Amygdala (tissue), 56 donors: ENCODE data around the gene MRPL4.

Source experiments
- DNase-seq, 56 donors: peaks; one replicate each; lab custom pipeline; 2025; lab: John Stamatoyannopoulos, UW

The MRPL4 gene

DNA sequence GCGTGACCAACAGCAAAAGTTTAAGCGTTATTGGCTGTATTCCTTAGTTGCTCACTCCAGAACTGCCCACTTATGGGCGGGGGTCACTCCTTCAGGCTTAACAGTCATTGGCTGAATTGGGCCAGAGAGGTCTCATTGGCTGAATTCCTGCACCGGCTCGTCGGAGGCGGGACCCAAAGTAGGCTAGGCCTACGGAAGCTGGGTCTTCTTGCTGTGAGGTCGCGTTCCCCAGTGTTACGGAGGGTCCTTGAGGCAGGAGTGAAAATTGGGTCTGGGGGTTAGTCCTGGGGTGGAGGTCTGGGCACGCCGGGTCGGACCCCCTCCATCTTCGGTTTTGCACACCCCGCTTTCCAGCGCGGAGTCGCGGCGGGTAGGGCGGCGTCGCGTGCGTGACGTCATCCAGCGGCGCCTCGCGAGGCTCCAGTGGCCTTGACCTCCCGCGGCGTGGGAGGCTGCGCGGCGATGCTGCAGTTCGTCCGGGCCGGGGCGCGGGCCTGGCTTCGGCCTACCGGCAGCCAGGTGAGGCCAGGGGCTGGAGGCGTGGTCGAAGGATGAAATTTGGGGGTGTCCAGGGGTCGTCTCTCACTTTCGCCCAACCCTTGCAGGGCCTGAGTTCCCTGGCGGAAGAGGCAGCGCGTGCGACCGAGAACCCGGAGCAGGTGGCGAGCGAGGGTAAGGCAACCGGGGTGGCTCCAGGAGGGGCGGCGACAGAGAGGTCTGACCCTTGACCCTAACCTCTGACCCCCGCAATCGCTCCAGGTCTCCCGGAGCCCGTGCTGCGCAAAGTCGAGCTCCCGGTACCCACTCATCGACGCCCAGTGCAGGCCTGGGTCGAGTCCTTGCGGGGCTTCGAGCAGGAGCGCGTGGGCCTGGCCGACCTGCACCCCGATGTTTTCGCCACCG is at the start of gene MRPL4:
Gene MRPL4 (plus strand): TSS at position 423 of the 903 bp plus-strand sequence. CDS start 40 bp downstream, at position 463.
- peak; percentile 56 to 98 (median 94) for DNase-seq

GRCh38 chr19:10203686-10204085 is 48.3 kb upstream of the MRPL4 start:
- no peak for DNase-seq

DNA sequence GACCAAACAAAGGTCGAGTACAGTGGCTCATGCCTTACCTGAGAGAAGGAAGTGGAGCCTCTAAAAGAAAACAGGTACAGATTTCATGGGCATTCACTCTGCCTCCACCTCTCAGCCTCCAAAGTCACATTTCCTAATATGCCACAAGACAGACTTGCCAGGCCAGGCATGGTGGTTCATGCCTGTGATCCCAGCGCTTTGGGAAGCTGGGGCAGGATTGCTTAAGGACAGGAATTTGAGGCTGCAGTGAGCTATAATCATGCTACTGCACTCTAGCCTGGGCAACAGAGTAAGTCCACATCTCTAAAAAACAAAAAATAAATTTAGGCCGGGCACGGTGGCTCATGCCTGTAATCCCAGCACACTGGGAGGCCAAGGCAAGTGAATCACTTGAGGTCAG is 46.4 kb upstream of the MRPL4 start:
- no peak for DNase-seq

- DNase-seq: no peak
Observed at GRCh38 chr19:10206226-10206885, 45.7 kb upstream of the MRPL4 start.

DNA sequence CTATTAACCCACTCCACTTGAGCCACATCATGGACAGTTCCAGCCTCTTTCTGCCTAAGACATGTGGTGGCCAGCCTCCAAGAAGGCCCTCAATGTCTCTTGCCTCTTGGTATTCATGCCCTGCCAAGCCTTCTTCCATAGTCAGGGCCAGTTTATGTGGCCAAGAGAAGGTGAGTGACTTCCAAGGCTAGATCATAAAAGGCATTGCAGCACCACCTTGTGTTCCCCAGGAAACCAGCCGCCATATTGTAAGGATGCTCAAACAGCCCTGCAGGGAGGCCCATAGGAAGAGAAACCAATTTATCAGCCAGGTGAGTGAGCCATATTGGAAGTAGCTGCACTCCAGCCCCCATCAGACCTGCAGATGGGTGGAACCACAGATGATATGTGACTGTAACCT is 45.0 kb upstream of the MRPL4 start:
- no peak for DNase-seq

DNA sequence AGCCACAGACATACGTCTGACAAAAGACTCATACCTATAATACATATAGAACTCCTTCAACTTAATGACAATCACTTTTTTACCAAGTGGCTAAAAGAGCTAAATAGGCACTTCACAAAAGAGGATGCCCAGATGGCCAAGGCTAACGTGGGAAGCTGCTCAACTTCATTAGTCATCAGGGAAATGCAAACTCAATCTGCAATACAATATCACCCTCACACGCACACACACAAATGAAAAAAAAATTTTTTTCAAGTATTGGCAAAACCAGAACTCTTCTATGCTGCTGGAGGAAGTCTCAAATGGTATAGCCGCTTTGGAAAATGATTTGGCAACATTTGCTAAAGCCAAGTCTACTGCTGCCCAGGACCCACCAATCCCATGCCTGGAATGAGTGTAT is 42.7 kb upstream of the MRPL4 start:
- peak in 8 of 56 donors; percentile 3 to 37 (median 16) for DNase-seq

- DNase-seq: peak in 1 of 56 donors; percentile 5
Observed at GRCh38 chr19:10211061-10211460, 41.0 kb upstream of the MRPL4 start.

DNA sequence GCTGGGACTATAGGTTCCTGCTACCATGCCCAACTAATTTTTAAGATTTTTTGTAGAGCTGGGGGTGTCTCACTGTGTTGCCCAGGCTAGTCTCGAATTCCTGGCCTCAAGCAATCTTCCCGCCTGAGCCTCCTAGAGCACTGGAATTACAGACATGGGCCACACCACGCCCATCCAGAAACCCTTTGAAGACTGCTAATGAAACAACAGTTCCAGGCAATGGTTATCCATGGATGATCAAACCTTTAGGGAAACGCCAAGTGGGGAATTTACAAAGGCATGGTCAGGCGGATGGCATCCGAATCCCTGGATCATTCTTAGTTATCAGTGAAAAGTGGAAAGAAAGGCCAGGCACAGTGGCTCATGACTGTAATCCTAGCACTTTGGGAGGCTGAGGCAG is 40.3 kb upstream of the MRPL4 start:
- DNase-seq: no peak

DNA sequence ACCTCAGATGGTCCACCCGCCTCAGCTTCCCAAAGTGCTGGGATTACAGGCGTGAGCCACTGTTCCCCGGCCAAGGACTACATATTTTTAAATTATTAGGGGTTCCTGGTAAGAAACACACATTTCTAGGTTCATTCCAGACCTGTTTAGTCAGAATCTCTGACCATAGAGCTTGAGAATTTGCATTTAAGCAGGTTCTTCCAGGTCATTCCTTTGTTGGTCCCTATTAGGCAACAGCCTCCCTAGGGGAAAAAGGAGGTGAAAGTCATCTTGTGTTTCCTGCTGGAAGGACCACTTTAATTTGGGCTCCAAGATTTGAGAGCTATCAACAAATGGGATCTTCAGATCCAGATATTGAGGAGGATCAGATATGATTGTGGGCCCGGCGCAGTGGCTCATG is 37.2 kb upstream of the MRPL4 start:
- DNase-seq: no peak

- DNase-seq: no peak
Observed at GRCh38 chr19:10217085-10217484, 34.9 kb upstream of the MRPL4 start.

- no peak for DNase-seq
Observed at GRCh38 chr19:10219678-10220077, 32.3 kb upstream of the MRPL4 start.

DNA sequence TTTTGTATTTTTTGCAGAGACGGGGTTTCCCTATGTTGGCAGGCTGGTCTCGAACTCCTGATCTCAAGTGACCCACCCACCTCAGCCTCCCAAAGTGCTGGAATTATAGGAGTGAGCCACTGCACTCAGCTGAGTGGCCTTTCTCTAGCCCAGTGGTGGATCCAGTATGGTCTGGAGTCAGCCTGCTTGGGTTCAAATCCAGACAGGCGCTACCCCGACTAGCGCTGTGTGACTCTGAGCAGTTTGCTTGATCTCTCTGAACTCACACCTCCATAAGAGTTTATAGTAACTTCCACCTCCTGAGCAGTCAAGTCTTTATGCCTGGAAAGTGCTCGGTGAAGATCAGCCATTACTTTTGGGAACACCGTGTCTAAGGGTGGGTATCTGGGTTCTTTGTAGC is 31.3 kb upstream of the MRPL4 start:
- no peak for DNase-seq

DNA sequence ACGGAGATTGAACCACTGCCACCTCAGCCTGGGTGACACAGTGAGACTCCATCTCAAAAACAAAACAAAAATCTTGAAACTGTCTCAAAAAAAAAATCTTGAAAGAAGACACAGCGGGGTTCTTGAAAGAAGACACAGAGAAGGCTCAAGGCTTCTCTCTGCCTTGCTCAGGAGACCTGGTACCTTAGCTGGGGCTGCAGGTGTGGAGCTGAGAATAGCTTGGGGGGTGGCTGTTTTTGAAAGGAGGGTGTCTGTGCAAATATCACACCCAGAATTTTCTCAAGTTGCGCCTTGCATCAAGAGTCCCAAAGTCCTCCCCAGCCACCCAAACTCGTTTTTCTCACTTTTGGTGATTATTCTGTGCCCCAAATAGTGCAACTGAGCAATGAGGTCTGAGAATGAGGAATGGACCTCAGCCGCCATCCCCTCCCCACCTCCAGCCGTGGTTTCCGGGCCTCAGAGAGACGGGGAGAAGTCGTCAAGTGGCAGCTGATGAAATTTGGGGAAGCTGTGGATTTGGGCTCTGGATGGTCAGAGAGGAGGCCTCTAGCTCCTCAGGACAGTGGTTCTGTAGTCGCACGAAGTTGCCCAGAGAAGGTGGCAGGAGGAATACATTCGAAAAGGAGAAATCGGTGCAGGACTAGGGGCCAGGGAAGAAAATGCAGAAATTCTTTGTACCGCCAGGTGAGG is 29.7 kb upstream of the MRPL4 start:
- DNase-seq: peak in 2 of 56 donors; percentile 3 to 8

DNA sequence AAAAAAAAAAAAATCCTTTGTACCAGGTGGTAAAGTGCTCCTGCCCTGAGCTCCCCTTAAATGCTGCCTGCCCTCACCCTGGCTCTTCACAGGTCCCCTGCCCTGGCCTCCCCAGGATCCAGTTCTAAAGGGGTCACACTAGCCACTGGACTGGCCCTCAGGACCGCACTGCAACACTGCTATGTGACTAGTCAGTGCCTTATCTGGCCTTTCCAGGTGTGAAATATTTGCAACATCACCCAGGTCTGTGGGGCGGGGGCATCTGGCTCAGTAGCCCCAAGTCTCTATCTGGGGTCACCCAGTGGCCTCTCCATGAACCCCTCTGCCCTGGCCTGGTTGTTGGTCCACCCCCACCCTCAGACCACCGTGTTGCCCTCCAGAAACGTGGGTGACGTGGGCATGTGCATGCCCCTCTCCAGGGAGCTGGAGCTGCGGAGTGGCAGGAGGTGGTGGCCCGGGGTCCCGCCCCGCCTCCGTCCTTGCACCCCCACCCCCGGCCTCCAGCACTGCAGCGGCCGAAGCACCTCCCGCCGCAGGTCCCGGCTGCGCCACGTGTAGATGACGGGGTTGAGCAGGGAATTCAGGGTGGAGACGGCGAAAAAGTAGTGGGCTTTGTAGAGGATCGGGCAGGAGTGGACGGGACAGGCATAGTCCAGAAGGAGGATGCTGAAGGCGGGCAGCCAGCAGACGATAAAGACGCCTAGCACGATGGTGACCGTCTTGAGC is 28.4 kb upstream of the MRPL4 start:
- no peak for DNase-seq

DNA sequence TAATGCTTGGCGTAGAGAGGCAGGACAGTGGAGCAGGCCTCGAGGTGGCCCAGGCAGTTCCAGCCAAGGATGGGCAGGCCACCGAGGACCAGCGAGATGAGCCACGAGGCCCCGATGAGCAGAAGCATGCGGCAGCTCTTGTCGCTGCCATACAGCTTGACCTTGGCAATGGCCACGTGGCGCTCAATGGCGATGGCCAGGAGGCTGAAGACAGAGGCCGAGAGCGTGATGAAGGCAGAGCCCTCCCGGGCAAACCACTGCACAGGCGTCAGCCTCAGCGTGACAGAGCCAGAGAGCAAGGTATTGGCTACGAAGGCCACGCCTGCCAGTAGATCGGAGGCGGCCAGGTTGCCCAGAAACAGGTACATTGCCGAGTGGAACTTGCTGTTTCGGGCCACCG is 27.7 kb upstream of the MRPL4 start:
- DNase-seq: no peak

DNA sequence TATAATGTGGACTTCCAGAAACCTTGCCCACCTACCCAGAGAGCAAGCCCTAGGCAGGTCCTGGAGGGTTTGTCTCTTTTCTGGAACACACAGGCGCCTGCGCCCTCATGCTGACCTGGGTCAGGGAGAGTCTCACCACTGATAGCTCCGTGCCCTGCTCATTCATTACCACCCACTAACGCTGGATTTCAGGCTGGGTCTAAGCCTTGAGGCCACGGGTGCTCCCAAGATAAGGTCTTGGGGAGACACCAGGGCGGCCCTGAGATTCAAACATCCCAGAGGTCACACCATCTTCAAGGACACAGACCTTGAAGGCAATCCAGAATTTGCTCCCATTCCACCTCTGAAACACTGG is 26.0 kb upstream of the MRPL4 start:
- DNase-seq: no peak

DNA sequence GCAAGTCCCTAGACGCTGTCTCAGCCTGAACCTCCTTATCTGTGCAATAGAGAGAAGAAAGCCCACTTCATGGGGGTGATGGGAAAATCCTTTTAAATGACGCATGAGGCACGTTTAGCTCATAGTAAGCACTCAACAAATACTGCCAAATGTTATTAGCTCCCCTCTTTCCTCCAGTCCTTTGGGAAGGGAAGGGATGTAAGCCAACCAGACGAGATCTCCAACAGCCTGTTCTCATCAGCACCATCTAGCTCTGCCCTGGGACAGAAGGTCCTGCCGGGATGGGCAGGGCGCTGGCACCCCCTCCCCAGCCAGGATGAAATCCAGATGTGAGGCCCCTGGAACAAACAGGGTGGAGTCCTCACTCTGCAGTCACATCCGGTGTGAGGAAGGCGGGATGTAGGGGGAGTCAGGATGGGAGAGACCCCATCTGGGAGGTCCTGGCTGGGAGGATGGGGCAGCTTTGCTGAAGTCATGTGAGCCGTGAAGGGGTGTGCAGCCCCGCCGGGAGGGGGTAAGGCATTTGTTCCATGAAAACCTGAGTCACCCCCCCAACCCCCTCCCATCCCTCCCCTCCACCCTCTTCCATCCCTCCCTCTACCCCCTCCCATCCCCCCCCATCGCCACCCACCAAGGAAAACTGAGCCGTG is 25.5 kb upstream of the MRPL4 start:
- DNase-seq: peak in 24 of 56 donors; percentile 4 to 67 (median 44)

GRCh38 chr19:10227026-10227971 is 24.7 kb upstream of the MRPL4 start:
- DNase-seq: peak in 55 of 56 donors; percentile 29 to 97 (median 87)

GRCh38 chr19:10228393-10228792 is 23.6 kb upstream of the MRPL4 start:
- no peak for DNase-seq
